ENCODE measurements around the gene NNT. TPM values are rescaled to one million over a fixed set of nuclear protein-coding genes. Genes with fewer than 3 reads are reported as not detected.

NNT gene
- total RNA-seq, 1 donor = 94.8 TPM

DNA sequence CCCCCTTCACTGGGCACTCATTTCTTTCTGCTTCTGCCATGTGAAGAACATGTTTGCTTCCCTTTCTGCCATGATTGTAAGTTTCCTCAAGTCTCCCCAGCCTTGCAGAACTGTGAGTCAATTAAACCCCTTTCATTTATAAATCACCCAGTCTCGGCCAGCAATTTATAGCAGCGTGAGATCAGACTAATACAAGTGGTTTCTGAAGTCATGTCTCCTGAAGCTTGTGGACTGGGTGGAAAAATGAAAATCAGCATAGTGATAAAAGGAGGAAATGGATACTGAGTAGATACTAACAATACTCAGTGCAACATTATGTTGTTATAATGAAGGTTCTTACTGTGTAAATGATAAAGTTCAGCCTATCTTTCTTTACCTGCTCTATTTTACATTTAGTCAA is 35.1 kb downstream of the NNT start:
- DNase-seq (ENCODE audit: insufficient read length, low spot score, missing footprints) = no peak
- peaks cover 39% of the 10 kb centered on the region for H3K79me2 ChIP-seq (ENCODE audit: insufficient read depth, low read length)
- no peak overlapping the region for H2AFZ ChIP-seq (ENCODE audit: low read length)
- no peaks in the 10 kb centered on the region for H3K9me3 ChIP-seq (ENCODE audit: low read depth, low read length)
- H3K4me3 ChIP-seq (ENCODE audit: insufficient read depth, low read length) = no peak overlapping the region
- peaks cover 19% of the 10 kb centered on the region for H3K4me1 ChIP-seq (ENCODE audit: insufficient read depth, low read length)
- TF ChIP-seq, protein P1, sequence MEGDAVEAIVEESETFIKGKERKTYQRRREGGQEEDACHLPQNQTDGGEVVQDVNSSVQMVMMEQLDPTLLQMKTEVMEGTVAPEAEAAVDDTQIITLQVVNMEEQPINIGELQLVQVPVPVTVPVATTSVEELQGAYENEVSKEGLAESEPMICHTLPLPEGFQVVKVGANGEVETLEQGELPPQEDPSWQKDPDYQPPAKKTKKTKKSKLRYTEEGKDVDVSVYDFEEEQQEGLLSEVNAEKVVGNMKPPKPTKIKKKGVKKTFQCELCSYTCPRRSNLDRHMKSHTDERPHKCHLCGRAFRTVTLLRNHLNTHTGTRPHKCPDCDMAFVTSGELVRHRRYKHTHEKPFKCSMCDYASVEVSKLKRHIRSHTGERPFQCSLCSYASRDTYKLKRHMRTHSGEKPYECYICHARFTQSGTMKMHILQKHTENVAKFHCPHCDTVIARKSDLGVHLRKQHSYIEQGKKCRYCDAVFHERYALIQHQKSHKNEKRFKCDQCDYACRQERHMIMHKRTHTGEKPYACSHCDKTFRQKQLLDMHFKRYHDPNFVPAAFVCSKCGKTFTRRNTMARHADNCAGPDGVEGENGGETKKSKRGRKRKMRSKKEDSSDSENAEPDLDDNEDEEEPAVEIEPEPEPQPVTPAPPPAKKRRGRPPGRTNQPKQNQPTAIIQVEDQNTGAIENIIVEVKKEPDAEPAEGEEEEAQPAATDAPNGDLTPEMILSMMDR (IDR thresholded peaks at IDR 0.05; ENCODE audit: extremely low read depth, low read depth, low read length) = no peak
- no peaks in the 10 kb centered on the region for H3K27me3 ChIP-seq (ENCODE audit: insufficient read depth, low read length)
- no peaks in the 10 kb centered on the region for H3K36me3 ChIP-seq (ENCODE audit: insufficient read depth, low read length)
- no peak overlapping the region for H3K27ac ChIP-seq (ENCODE audit: low read depth, low read length)
- no peaks in the 10 kb centered on the region for H4K20me1 ChIP-seq (ENCODE audit: insufficient read depth, low read length)
- H3K4me2 ChIP-seq (ENCODE audit: insufficient read depth, low read length) = no peak overlapping the region

DNA sequence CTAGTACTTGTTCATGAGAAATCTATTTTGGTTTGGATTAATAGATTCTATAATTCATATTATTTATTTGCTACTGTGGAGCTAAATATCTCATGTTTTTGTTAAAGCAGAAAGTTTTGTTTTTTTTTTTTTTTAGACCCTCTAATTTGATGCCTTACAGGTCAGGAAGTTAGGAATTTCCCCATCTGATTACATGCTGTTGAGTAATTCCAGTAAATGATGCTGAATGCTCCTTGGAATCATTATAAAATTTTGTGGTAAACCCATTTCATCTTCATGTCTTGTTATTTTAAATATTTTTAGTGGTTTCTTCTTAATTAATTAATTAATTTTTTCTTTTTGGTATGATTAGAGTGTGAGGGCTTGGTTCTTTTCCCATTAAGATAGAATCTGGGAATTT is 35.6 kb downstream of the NNT start:
- DNase-seq (ENCODE audit: insufficient read length, low spot score, missing footprints) = no peak
- Histone ChIP-seq H3K4me3 (ENCODE audit: insufficient read depth, low read length) (no peak overlapping the region), H3K36me3 (ENCODE audit: insufficient read depth, low read length) (no peaks in the 10 kb centered on the region), H3K9me3 (ENCODE audit: low read depth, low read length) (no peaks in the 10 kb centered on the region), H3K27me3 (ENCODE audit: insufficient read depth, low read length) (no peaks in the 10 kb centered on the region), H3K4me2 (ENCODE audit: insufficient read depth, low read length) (no peak overlapping the region), H3K27ac (ENCODE audit: low read depth, low read length) (no peak overlapping the region), H4K20me1 (ENCODE audit: insufficient read depth, low read length) (no peaks in the 10 kb centered on the region), H2AFZ (ENCODE audit: low read length) (no peak overlapping the region), H3K4me1 (ENCODE audit: insufficient read depth, low read length) (peaks cover 19% of the 10 kb centered on the region), H3K79me2 (ENCODE audit: insufficient read depth, low read length) (peaks cover 35% of the 10 kb centered on the region)
- TF ChIP-seq, protein P1 (IDR thresholded peaks at IDR 0.05; ENCODE audit: extremely low read depth, low read depth, low read length) = no peak

DNA sequence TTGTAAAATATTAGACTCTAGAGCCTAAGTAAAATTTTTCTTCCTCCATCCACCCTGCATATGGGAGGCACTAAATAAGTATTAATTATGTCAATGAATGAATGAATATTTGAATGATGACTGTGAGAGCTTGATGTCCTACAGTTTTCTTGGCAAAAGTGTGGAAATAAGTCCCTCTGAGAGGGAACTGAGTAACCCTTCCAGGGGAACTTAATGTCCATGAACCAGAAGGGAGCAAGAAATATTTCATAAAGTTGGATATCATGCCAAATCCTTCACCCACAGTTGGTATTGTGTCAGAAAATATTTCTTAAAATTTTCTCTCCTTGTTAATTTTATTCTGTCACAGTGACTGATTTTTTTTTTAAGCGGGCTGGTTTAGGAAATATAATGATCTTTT is 36.6 kb downstream of the NNT start:
- no peak for DNase-seq (ENCODE audit: insufficient read length, low spot score, missing footprints)
- no peak overlapping the region for H2AFZ ChIP-seq (ENCODE audit: low read length)
- H3K9me3 ChIP-seq (ENCODE audit: low read depth, low read length) = no peaks in the 10 kb centered on the region
- peaks cover 19% of the 10 kb centered on the region for H3K4me1 ChIP-seq (ENCODE audit: insufficient read depth, low read length)
- no peak overlapping the region for H3K4me3 ChIP-seq (ENCODE audit: insufficient read depth, low read length)
- H3K27me3 ChIP-seq (ENCODE audit: insufficient read depth, low read length) = no peaks in the 10 kb centered on the region
- H3K79me2 ChIP-seq (ENCODE audit: insufficient read depth, low read length) = peaks cover 30% of the 10 kb centered on the region
- no peaks in the 10 kb centered on the region for H4K20me1 ChIP-seq (ENCODE audit: insufficient read depth, low read length)
- H3K4me2 ChIP-seq (ENCODE audit: insufficient read depth, low read length) = no peak overlapping the region
- TF ChIP-seq, protein P1 (IDR thresholded peaks at IDR 0.05; ENCODE audit: extremely low read depth, low read depth, low read length) = no peak
- no peaks in the 10 kb centered on the region for H3K36me3 ChIP-seq (ENCODE audit: insufficient read depth, low read length)
- no peak overlapping the region for H3K27ac ChIP-seq (ENCODE audit: low read depth, low read length)

DNA sequence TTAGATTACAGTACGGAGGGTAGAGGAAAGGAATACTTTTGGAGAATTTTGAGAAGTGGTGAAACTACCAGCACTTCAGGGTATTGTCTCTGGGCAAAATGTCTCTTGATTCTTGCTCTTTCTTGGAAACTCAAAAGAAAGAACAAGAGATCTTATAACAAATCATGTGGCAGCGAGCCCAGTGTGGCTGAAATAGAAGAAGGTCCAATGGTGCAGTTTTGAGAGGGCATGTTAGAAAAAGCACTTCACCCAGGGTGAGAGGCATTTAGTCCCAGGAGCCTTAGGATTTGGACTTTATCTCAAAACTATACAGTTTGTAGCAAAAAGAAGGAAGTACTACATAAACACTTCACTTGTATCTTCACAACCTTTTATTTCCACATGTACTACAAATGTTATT is 39.4 kb downstream of the NNT start:
- no peaks in the 10 kb centered on the region for H4K20me1 ChIP-seq (ENCODE audit: insufficient read depth, low read length)
- TF ChIP-seq, protein P1 (IDR thresholded peaks at IDR 0.05; ENCODE audit: extremely low read depth, low read depth, low read length) = no peak
- no peaks in the 10 kb centered on the region for H3K27me3 ChIP-seq (ENCODE audit: insufficient read depth, low read length)
- H3K4me3 ChIP-seq (ENCODE audit: insufficient read depth, low read length) = no peak overlapping the region
- H3K4me1 ChIP-seq (ENCODE audit: insufficient read depth, low read length) = peaks cover 18% of the 10 kb centered on the region
- no peak overlapping the region for H2AFZ ChIP-seq (ENCODE audit: low read length)
- no peaks in the 10 kb centered on the region for H3K9me3 ChIP-seq (ENCODE audit: low read depth, low read length)
- H3K36me3 ChIP-seq (ENCODE audit: insufficient read depth, low read length) = peaks cover 6% of the 10 kb centered on the region
- peak overlapping the region; percentile 34 for H3K27ac ChIP-seq (ENCODE audit: low read depth, low read length)
- no peak for DNase-seq (ENCODE audit: insufficient read length, low spot score, missing footprints)
- H3K79me2 ChIP-seq (ENCODE audit: insufficient read depth, low read length) = peaks cover 13% of the 10 kb centered on the region
- no peak overlapping the region for H3K4me2 ChIP-seq (ENCODE audit: insufficient read depth, low read length)
